Brain microvascular endothelial cell (primary cell): ENCODE data around the gene BMP7.
A peak's percentile ranks its signal among the peaks of the same experiment; 100 is the strongest.

Experiments
- DNase-seq: peaks from one replicate; pipeline ENCODE4 v3.0.0-alpha.2; 2020
- H3K27ac ChIP-seq: fragments of 250-450 bp; sonication (Bioruptor Pico); 2 replicates; pipeline ENCODE4 v1.5.1; 2020; ENCODE audit warnings: mild to moderate bottlenecking, moderate library complexity
- H3K27me3 ChIP-seq: fragments of 250-450 bp; sonication (Bioruptor Pico); replicated peaks from 2 replicates; pipeline ENCODE4 v1.5.1; 2020; ENCODE audit warnings: mild to moderate bottlenecking
- H3K36me3 ChIP-seq: fragments of 250-450 bp; sonication (Bioruptor Pico); replicated peaks from 2 replicates; pipeline ENCODE4 v1.5.1; 2020; ENCODE audit warnings: mild to moderate bottlenecking
- H3K4me3 ChIP-seq: 2 replicates; pipeline ENCODE4 v1.5.1; 2011; ENCODE audit warnings: low read depth, mild to moderate bottlenecking, control low read depth, low read length, moderate library complexity
- in situ Hi-C: cut with HindIII; loops from 2 replicates; pipeline ENCODE4 v1.10.0; 2017; ENCODE audit warnings: low sequenced_read_pairs, low pct_ligation_motif_present
- TF ChIP-seq, protein P1 (sequence below): IDR thresholded peaks from 2 replicates; pipeline ENCODE4 v1.5.1; 2011; ENCODE audit warnings: low read depth, mild to moderate bottlenecking, moderate library complexity, low read length, control low read depth, inconsistent platforms; ENCODE audit errors: missing control alignments

Gene BMP7

DNA sequence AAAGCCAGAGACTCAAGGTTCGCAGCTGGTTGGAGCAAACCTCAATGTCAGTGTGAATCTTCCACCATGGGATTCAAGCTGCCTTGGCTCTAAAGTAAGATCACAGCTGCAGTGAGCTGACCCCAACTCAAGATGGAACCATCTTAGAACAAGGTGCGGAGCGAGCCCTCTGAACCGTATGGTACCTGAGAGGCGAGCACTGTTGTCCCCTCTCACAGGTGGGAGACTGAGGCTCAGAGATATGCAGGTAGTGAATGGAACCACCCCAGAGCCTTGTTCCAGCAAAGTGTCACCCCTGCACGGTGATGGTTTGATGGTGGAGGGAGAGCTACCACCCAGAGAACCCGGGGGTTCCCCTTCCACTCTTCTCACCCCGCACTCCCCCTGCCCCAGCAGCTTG is 52.5 kb downstream of the BMP7 start:
- Histone ChIP-seq H3K27ac (no peak overlapping the region), H3K36me3 (no peaks in the 10 kb centered on the region), H3K27me3 (peaks cover 4% of the 10 kb centered on the region), H3K4me3 (no peak overlapping the region)
- DNase-seq, result no peak
- TF ChIP-seq, protein P1, sequence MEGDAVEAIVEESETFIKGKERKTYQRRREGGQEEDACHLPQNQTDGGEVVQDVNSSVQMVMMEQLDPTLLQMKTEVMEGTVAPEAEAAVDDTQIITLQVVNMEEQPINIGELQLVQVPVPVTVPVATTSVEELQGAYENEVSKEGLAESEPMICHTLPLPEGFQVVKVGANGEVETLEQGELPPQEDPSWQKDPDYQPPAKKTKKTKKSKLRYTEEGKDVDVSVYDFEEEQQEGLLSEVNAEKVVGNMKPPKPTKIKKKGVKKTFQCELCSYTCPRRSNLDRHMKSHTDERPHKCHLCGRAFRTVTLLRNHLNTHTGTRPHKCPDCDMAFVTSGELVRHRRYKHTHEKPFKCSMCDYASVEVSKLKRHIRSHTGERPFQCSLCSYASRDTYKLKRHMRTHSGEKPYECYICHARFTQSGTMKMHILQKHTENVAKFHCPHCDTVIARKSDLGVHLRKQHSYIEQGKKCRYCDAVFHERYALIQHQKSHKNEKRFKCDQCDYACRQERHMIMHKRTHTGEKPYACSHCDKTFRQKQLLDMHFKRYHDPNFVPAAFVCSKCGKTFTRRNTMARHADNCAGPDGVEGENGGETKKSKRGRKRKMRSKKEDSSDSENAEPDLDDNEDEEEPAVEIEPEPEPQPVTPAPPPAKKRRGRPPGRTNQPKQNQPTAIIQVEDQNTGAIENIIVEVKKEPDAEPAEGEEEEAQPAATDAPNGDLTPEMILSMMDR, result no peak
- in situ Hi-C loops, result no loop called here

DNA sequence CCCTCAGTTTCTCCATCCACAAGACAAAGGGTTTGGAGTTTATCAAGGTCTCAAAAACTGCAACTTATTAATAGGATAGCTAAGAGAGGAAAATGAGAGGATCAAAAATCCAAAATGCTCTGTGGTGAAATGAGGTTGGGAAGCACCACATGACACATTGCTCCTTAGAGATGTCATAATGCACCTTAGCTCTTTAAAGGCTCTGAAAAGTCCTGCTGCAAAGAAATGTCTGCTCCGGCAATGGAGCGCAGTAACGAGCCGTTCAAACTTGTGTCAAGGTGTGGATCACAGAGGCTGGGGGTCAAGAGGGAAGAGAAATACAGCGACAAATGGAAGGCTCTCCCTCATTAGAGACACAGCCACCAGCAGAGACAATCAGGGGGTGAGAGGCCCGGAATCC is 53.1 kb downstream of the BMP7 start:
- in situ Hi-C loops, result no loop called here
- DNase-seq, result no peak
- Histone ChIP-seq H3K27ac (no peak overlapping the region), H3K27me3 (peaks cover 4% of the 10 kb centered on the region), H3K36me3 (no peaks in the 10 kb centered on the region), H3K4me3 (no peak overlapping the region)
- TF ChIP-seq, protein P1, result no peak

DNA sequence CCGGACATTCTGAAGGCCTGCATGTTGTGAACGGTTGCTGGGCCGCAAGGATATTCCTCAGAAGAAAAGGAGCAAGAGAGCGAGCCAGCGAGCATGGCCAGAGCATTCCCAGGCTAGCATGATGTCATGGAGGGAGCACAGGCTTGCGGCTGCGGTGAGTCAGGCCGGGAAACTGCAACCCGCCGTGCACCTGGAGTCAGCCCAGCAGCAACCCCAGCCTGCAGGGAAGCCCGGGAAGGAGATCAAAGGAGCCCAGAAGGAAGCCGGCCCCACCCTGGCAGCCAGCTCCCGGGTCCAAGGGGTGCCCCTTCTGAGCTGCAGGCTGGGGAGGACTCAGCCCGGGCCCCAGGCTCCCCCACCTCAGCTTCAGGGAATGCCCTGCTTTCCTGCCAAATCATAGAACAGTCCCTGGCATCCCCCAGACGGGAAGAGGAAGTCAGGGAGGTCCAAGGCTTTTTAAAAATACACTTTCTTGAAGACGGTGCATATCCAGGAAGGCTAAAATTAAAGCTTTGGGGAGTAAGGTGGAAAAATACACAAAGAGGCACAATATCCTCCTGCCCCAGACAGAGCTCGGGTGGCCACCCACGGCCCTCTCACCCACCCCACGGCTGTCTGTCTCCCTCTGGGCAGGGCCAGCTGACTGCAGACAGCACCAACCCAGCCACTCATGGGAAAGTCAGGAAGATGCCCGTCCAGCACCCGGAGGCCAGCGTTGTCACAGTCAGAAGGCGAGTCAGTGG is 53.7 kb downstream of the BMP7 start:
- H3K4me3 ChIP-seq, result no peak overlapping the region
- H3K27me3 ChIP-seq, result peaks cover 4% of the 10 kb centered on the region
- in situ Hi-C loops, result no loop called here
- TF ChIP-seq, protein P1, result no peak
- H3K36me3 ChIP-seq, result no peaks in the 10 kb centered on the region
- peak; percentile 85 for DNase-seq
- H3K27ac ChIP-seq, result no peak overlapping the region

DNA sequence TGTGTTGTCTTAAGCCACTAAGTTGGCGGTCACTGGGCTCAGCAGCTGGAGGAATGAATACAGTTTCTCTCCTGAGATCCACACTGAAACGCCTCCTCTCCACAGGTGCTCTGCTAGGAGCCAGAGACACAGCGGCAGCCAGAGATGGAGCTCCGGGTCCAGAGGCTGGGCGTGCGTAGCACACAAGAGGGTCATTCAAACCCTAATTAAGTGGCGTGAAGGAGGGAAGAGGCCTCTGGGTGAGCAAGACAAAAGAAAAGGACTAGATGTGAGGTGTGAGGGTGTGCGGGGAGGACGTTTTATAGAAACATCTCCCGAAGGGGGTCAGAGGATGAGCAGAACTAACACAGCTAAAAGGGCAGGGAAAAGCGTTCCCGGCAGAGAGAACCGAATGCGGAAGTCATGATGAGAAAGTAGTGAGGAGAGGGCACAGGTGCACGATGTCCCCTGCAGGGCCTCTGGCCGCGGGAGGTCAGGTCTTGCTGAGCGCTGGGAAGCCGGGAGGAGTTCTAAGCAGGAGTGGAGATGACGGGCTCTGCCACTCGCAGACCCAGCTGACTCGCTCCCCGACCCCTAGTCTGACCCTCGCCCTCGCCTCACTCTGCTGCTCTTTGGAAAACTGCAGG is 54.4 kb downstream of the BMP7 start:
- Histone ChIP-seq H3K36me3 (no peaks in the 10 kb centered on the region), H3K27me3 (peaks cover 4% of the 10 kb centered on the region), H3K4me3 (no peak overlapping the region), H3K27ac (no peak overlapping the region)
- no peak for DNase-seq
- in situ Hi-C loops, result no loop called here
- TF ChIP-seq, protein P1, result no peak

DNA sequence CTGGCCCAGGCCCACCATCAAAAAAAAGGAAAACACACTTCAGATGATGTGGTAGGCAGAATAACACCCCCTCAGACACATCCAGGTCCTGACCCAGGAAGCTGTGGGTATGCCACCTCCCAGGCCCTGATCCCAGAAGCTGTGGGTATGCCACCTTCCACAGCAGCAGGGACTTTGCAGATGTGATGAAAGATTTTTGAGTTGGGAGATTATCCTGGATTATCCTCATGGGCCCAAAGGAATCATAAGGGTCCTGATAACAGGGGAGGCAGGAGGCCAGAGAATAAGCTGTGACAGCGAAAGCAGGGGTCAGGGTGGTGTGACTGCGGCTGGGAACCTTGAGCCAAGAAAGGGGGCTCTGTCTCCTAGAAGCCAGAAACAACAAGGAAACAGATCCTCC is 55.0 kb downstream of the BMP7 start:
- Histone ChIP-seq H3K4me3 (no peak overlapping the region), H3K36me3 (no peaks in the 10 kb centered on the region), H3K27ac (no peak overlapping the region), H3K27me3 (peaks cover 4% of the 10 kb centered on the region)
- TF ChIP-seq, protein P1, result no peak
- no peak for DNase-seq
- in situ Hi-C loops, result no loop called here
